Measurements from ENCODE around the gene SMYD3. TPM values are rescaled to one million over a fixed set of nuclear protein-coding genes. Genes with fewer than 3 reads are reported as not detected.

Gene SMYD3
- total and polyA plus RNA-seq, 2 donors, result 22.0 to 27.0 TPM

- 49% methylated on average over 2 of the region's 2 CpGs for WGBS
- Histone ChIP-seq H3K4me3 (ENCODE audit: low read length in 2 of 2) (no peak overlapping the region), H3K27me3 (ENCODE audit: control insufficient read depth in 2 of 2, insufficient read depth in 1 of 2, low read length in 1 of 2) (no peaks in the 10 kb centered on the region), H3K9me3 (ENCODE audit: control insufficient read depth in 2 of 2, insufficient read depth in 1 of 2, low read length in 1 of 2) (no peaks in the 10 kb centered on the region), H3K4me1 (ENCODE audit: control insufficient read depth in 2 of 2, insufficient read depth in 2 of 2, low read length in 2 of 2) (no peaks in the 10 kb centered on the region), H3K27ac (ENCODE audit: low read depth in 1 of 2, low read length in 1 of 2) (no peak overlapping the region), H3K36me3 (ENCODE audit: control insufficient read depth in 2 of 2, insufficient read depth in 2 of 2, low read length in 1 of 2) (no peaks in the 10 kb centered on the region)
- DNase-seq (ENCODE audit: low read depth in 6 of 9, low spot score in 9 of 9), result no peak
Measured at GRCh38 chr1:245840971-245841370, 666.1 kb downstream of the SMYD3 start.

DNA sequence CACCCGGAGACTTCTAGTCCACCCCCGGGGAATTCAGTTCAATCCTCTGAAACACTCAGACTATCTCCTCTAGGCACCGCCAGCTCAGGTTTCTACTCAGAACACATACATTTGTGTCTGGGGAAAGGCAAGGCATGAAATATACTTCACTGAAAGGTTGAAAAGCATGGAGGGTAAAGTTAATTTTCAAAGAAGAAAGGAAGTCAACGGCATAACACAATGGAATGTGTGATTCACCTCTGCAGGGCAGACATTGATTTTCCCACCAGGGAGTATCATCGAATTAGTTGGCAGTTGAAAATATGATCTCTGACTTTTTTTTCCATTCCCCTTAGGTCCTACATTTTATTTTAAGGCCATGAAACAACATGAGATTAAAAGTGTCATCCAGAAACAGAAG lies 669.4 kb downstream of the SMYD3 start:
- no peaks in the 10 kb centered on the region for H3K4me1 ChIP-seq (ENCODE audit: control insufficient read depth in 2 of 2, insufficient read depth in 2 of 2, low read length in 2 of 2)
- no peaks in the 10 kb centered on the region for H3K27me3 ChIP-seq (ENCODE audit: control insufficient read depth in 2 of 2, insufficient read depth in 1 of 2, low read length in 1 of 2)
- WGBS, result 97% methylated on average over 5 of the region's 5 CpGs
- no peaks in the 10 kb centered on the region for H3K36me3 ChIP-seq (ENCODE audit: control insufficient read depth in 2 of 2, insufficient read depth in 2 of 2, low read length in 1 of 2)
- H3K4me3 ChIP-seq (ENCODE audit: low read length in 2 of 2), result no peak overlapping the region
- no peaks in the 10 kb centered on the region for H3K9me3 ChIP-seq (ENCODE audit: control insufficient read depth in 2 of 2, insufficient read depth in 1 of 2, low read length in 1 of 2)
- H3K27ac ChIP-seq (ENCODE audit: low read depth in 1 of 2, low read length in 1 of 2), result no peak overlapping the region
- no peak for DNase-seq (ENCODE audit: low read depth in 6 of 9, low spot score in 9 of 9)

DNA sequence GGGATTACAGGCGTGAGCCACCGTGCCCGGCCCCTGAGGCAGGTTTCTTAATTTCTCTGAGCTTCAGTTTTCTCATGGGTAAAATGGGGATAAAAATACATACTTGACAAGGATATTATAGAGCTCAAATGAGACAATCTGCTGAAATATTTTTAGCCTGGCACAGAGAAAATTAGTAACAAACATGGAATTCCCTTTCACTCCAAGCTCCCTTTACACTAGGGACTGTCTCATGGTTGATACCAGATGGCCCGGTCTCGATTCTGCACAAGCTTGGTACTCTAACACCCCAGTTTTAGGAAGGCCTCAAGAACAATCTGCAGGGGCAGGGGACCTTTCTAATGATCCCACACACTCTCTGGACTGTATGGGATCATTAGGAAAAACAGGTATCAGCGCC lies 671.7 kb downstream of the SMYD3 start:
- DNase-seq (ENCODE audit: low read depth in 6 of 9, low spot score in 9 of 9), result no peak
- H3K27ac ChIP-seq (ENCODE audit: low read depth in 1 of 2, low read length in 1 of 2), result no peak overlapping the region
- H3K36me3 ChIP-seq (ENCODE audit: control insufficient read depth in 2 of 2, insufficient read depth in 2 of 2, low read length in 1 of 2), result no peaks in the 10 kb centered on the region
- no peaks in the 10 kb centered on the region for H3K4me1 ChIP-seq (ENCODE audit: control insufficient read depth in 2 of 2, insufficient read depth in 2 of 2, low read length in 2 of 2)
- no peaks in the 10 kb centered on the region for H3K27me3 ChIP-seq (ENCODE audit: control insufficient read depth in 2 of 2, insufficient read depth in 1 of 2, low read length in 1 of 2)
- 97% methylated on average over 6 of the region's 6 CpGs for WGBS
- H3K4me3 ChIP-seq (ENCODE audit: low read length in 2 of 2), result no peak overlapping the region
- H3K9me3 ChIP-seq (ENCODE audit: control insufficient read depth in 2 of 2, insufficient read depth in 1 of 2, low read length in 1 of 2), result no peaks in the 10 kb centered on the region

DNA sequence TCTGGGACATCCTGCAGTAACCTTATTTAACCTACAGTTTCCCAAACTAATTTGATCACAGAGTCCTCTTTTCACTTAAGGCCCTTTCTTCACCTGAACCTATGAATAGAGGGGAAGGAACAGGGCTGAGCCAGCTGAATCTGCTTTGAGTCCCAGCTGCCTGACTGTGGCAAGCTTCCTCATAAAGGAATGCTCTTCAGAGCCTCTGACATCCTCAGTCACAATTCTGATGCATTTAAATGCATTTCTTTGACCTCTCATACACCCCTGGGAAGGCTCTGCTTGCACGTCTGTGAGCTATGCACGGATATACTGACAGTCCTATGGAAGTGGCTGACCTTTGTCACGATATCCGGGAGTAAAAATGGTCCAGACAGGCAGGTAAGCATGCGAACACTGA lies 673.1 kb downstream of the SMYD3 start:
- H3K27me3 ChIP-seq (ENCODE audit: control insufficient read depth in 2 of 2, insufficient read depth in 1 of 2, low read length in 1 of 2), result no peaks in the 10 kb centered on the region
- H3K9me3 ChIP-seq (ENCODE audit: control insufficient read depth in 2 of 2, insufficient read depth in 1 of 2, low read length in 1 of 2), result no peaks in the 10 kb centered on the region
- H3K4me1 ChIP-seq (ENCODE audit: control insufficient read depth in 2 of 2, insufficient read depth in 2 of 2, low read length in 2 of 2), result no peaks in the 10 kb centered on the region
- no peak overlapping the region for H3K4me3 ChIP-seq (ENCODE audit: low read length in 2 of 2)
- 99% methylated on average over 5 of the region's 5 CpGs for WGBS
- H3K36me3 ChIP-seq (ENCODE audit: control insufficient read depth in 2 of 2, insufficient read depth in 2 of 2, low read length in 1 of 2), result no peaks in the 10 kb centered on the region
- no peak for DNase-seq (ENCODE audit: low read depth in 6 of 9, low spot score in 9 of 9)
- no peak overlapping the region for H3K27ac ChIP-seq (ENCODE audit: low read depth in 1 of 2, low read length in 1 of 2)

DNA sequence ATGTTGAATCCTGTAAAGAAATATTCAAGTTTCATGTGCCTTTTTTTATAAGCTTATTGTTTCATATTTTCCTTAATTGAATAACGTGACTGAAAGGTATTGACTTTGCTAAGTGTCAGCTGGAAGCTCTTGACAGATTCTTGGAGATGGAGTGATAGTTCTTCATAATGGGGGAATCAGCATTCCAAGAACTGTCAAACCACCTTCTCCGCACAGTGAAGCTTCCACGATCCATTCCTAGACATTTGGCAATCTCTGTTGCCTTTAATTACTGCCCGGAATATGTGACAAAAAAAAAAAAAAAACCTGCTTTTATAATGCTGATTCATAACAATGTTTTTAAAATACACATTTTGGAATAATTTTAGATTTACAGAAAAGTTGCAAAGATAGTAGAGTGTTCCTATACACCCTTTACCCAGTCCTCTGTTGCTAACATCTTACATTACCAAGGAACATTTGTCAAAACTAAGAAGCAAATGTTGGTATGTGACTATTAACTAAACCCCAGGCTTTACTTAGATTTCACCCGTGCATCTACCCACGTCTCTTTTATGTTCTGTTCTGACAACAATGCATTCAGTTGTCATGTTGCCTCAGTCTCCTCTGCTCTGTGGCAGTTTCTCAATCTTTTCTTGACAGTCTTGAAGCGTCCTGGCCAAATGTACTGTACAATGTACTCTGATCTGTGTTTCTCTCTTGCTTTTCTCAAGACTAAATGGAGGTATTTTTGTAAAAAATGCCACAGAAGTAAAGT lies 674.1 kb downstream of the SMYD3 start:
- 93% methylated on average over 7 of the region's 7 CpGs for WGBS
- DNase-seq (ENCODE audit: low read depth in 6 of 9, low spot score in 9 of 9), result no peak
- no peaks in the 10 kb centered on the region for H3K36me3 ChIP-seq (ENCODE audit: control insufficient read depth in 2 of 2, insufficient read depth in 2 of 2, low read length in 1 of 2)

DNA sequence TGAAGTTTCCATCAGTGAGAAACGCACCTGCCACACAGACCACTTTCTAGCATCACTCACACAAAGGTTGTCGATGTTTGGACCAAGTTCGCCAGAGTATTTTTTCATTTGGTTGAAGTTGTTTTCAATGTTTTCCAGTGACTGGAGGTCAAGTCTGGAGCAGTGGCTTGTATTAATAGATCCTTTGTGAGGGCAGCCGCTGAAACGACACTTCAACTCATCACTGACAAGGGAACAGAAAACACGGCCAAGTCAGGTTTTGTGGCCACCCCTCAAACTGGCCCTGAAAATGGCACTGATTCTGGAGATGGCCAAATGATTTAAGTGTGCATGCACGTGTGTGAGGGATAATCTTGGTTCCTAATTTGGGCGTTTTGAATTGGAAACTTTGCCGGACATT lies 675.6 kb downstream of the SMYD3 start:
- DNase-seq (ENCODE audit: low read depth in 6 of 9, low spot score in 9 of 9), result no peak
- Histone ChIP-seq H3K4me1 (ENCODE audit: control insufficient read depth in 2 of 2, insufficient read depth in 2 of 2, low read length in 2 of 2) (no peaks in the 10 kb centered on the region), H3K9me3 (ENCODE audit: control insufficient read depth in 2 of 2, insufficient read depth in 1 of 2, low read length in 1 of 2) (no peaks in the 10 kb centered on the region), H3K4me3 (ENCODE audit: low read length in 2 of 2) (no peak overlapping the region), H3K27me3 (ENCODE audit: control insufficient read depth in 2 of 2, insufficient read depth in 1 of 2, low read length in 1 of 2) (no peaks in the 10 kb centered on the region), H3K27ac (ENCODE audit: low read depth in 1 of 2, low read length in 1 of 2) (no peak overlapping the region), H3K36me3 (ENCODE audit: control insufficient read depth in 2 of 2, insufficient read depth in 2 of 2, low read length in 1 of 2) (no peaks in the 10 kb centered on the region)
- 92% methylated on average over 9 of the region's 9 CpGs for WGBS

More for the DNA sequence above, 674.1 kb downstream of the SMYD3 start:
- Histone ChIP-seq H3K9me3 (ENCODE audit: control insufficient read depth in 2 of 2, insufficient read depth in 1 of 2, low read length in 1 of 2) (no peaks in the 10 kb centered on the region), H3K4me1 (ENCODE audit: control insufficient read depth in 2 of 2, insufficient read depth in 2 of 2, low read length in 2 of 2) (no peaks in the 10 kb centered on the region), H3K27ac (ENCODE audit: low read depth in 1 of 2, low read length in 1 of 2) (no peak overlapping the region), H3K4me3 (ENCODE audit: low read length in 2 of 2) (no peak overlapping the region), H3K27me3 (ENCODE audit: control insufficient read depth in 2 of 2, insufficient read depth in 1 of 2, low read length in 1 of 2) (no peaks in the 10 kb centered on the region)

GRCh38 chr1:245829826-245830225 lies 677.3 kb downstream of the SMYD3 start:
- Histone ChIP-seq H3K4me3 (ENCODE audit: low read length in 2 of 2) (no peak overlapping the region), H3K36me3 (ENCODE audit: control insufficient read depth in 2 of 2, insufficient read depth in 2 of 2, low read length in 1 of 2) (no peaks in the 10 kb centered on the region), H3K9me3 (ENCODE audit: control insufficient read depth in 2 of 2, insufficient read depth in 1 of 2, low read length in 1 of 2) (no peaks in the 10 kb centered on the region), H3K27me3 (ENCODE audit: control insufficient read depth in 2 of 2, insufficient read depth in 1 of 2, low read length in 1 of 2) (no peaks in the 10 kb centered on the region), H3K4me1 (ENCODE audit: control insufficient read depth in 2 of 2, insufficient read depth in 2 of 2, low read length in 2 of 2) (no peaks in the 10 kb centered on the region), H3K27ac (ENCODE audit: low read depth in 1 of 2, low read length in 1 of 2) (no peak overlapping the region)
- no peak for DNase-seq (ENCODE audit: low read depth in 6 of 9, low spot score in 9 of 9)

- no peaks in the 10 kb centered on the region for H3K9me3 ChIP-seq (ENCODE audit: control insufficient read depth in 2 of 2, insufficient read depth in 1 of 2, low read length in 1 of 2)
- no peak overlapping the region for H3K4me3 ChIP-seq (ENCODE audit: low read length in 2 of 2)
- H3K27ac ChIP-seq (ENCODE audit: low read depth in 1 of 2, low read length in 1 of 2), result no peak overlapping the region
- DNase-seq (ENCODE audit: low read depth in 6 of 9, low spot score in 9 of 9), result no peak
- no peaks in the 10 kb centered on the region for H3K36me3 ChIP-seq (ENCODE audit: control insufficient read depth in 2 of 2, insufficient read depth in 2 of 2, low read length in 1 of 2)
- H3K27me3 ChIP-seq (ENCODE audit: control insufficient read depth in 2 of 2, insufficient read depth in 1 of 2, low read length in 1 of 2), result no peaks in the 10 kb centered on the region
- 97% methylated on average over 3 of the region's 3 CpGs for WGBS
- H3K4me1 ChIP-seq (ENCODE audit: control insufficient read depth in 2 of 2, insufficient read depth in 2 of 2, low read length in 2 of 2), result no peaks in the 10 kb centered on the region
Measured at GRCh38 chr1:245829194-245829593, 677.9 kb downstream of the SMYD3 start.

DNA sequence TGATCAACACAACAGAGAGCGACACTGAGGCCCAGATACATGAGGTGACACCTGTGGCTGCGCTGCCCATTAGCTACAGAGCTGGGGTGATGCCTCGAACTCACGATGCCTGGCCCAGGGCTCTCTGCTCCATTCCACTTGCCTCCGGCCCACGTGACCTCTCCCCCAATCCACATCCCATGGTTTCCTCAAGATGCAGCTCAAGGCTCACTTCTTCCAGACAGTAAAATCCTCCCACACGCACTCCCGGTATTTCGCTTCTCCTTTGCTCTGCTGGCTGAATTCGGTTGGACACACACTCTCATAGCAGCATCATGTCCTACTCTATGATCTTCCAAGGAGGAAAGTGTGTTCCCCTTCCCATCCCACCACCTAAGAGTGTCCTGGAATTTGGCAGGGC lies 679.8 kb downstream of the SMYD3 start:
- Histone ChIP-seq H3K4me3 (ENCODE audit: low read length in 2 of 2) (no peak overlapping the region), H3K27ac (ENCODE audit: low read depth in 1 of 2, low read length in 1 of 2) (no peak overlapping the region), H3K36me3 (ENCODE audit: control insufficient read depth in 2 of 2, insufficient read depth in 2 of 2, low read length in 1 of 2) (no peaks in the 10 kb centered on the region), H3K9me3 (ENCODE audit: control insufficient read depth in 2 of 2, insufficient read depth in 1 of 2, low read length in 1 of 2) (no peaks in the 10 kb centered on the region), H3K4me1 (ENCODE audit: control insufficient read depth in 2 of 2, insufficient read depth in 2 of 2, low read length in 2 of 2) (no peaks in the 10 kb centered on the region), H3K27me3 (ENCODE audit: control insufficient read depth in 2 of 2, insufficient read depth in 1 of 2, low read length in 1 of 2) (no peaks in the 10 kb centered on the region)
- WGBS, result 99% methylated on average over 10 of the region's 10 CpGs
- DNase-seq (ENCODE audit: low read depth in 6 of 9, low spot score in 9 of 9), result no peak

Data from thymus (tissue), 11 donors.